ENCODE results near the gene PGAP1.

DNA sequence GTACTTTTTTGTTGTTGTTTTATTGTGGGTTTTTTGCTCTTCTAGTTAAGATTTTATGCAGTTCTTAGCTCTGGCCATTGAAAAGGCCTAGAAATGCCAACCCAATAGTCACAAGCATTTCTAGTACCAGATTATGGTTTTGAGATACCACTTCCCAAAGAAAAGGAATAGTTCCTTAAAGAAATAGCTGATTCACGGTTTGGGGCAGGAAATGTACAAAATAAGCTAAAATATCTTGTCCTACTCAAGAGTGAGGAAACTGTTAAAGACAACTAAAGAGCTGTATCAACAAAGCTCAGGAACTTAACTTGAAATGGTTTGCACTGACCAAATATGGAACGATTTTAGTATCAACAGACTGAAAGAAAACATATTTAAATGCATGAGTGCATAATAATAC lies 35.4 kb downstream of the PGAP1 start:
- TF ChIP-seq IRF2 (CRISPR knock-in tag; IDR thresholded peaks at IDR 0.05) (no peak), CREM (IDR thresholded peaks at IDR 0.05; ENCODE audit: low read depth) (no peak)
